G401.6 (cell line): ENCODE results near the gene ADAM10.

Source experiments
- FAIRE-seq: peaks from 2 replicates; lab custom pipeline; 2012; peaks lifted over from hg19 to GRCh38; lab: Jason Lieb, UNC

The ADAM10 gene

DNA sequence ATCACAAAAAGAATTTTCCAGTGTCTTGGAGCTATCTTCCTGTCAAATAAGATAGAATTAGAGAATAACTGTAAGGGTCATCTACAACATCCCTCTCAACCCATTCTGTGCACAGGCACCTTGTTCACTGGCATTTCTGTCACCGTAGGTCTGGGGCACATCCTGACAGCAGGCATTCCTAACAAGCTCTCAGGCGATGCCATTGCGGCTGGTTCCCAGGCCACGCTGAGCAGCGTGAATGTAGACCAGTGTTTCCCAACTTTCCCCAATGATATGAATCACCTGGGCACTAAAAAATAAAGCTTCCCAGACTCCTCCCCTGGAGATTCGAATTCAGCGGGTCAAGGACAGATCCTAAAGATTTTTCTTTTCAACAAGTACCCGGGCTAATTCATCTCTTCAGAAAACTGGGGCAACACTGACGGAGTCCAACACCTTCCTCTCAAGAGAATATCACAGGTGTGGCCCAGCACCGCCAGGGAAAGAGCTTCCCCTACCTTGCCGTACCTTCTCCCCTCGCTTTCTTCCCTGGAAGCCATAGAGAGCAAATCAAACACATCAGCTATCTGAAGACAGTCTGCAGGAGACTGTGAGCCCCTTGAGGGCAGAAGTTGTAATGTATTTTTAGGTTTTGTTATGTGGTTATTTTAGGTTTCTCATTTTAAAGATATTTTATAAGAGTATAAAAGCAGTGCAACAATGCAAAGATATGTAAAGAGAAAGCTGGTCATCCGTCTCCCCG lies 174.3 kb downstream of the ADAM10 start:
- no peak for FAIRE-seq

DNA sequence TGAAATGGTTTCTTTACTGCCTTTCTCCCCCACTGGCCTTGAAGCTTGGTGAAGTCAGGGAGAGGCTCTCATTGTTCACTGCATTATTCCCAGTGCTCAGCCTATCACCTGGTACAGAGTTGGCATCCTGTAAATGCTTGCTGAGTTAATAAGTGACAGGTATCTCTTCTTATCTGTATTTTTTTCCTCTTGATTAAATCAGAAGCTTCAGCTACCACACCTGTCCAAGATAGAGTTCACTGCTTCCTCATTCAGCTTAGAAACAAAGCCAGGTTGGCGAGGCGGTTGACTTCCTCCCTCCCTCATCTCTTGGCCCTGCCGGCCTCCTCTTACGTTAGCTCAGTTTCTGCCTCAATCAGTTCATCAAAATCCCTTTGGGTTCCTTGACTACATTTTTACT lies 174.9 kb downstream of the ADAM10 start:
- FAIRE-seq, result no peak

DNA sequence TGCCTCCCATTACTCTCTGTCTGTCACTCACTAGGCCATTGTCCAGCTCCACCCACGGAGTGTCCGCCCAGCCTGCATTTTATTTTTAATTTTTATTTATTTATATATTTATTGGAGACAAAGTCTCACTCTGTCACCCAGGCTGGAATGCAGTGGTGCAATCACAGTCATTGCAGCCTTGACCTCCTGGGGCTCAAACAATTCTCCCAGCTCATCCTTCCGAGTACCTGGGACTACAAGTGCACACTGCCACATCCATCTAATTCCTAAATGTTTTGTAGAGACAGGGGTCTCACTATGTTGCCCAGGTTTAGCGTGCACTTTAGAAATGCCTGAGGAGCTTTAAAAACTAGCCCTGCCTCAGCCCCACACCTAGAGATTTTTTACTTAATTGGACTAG lies 176.2 kb downstream of the ADAM10 start:
- no peak for FAIRE-seq

DNA sequence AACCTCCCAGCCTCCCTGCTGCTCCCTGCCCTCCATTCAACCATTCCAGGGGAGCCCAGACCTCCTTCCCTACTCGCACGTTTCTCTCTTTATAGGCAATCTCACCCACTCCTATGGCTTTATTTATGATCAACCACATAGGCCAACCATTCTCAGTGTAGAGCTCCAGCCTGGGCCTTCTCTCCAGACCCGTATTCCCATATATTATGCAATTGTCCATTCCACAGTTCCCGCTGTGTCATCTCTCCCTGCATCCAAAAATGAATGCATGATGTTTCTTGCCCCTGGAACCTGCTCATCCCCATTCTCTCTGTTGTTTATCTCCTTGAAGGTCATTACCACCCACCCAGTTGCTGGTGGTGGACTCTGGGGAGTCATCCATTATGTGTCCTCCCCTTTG lies 177.0 kb downstream of the ADAM10 start:
- no peak for FAIRE-seq

DNA sequence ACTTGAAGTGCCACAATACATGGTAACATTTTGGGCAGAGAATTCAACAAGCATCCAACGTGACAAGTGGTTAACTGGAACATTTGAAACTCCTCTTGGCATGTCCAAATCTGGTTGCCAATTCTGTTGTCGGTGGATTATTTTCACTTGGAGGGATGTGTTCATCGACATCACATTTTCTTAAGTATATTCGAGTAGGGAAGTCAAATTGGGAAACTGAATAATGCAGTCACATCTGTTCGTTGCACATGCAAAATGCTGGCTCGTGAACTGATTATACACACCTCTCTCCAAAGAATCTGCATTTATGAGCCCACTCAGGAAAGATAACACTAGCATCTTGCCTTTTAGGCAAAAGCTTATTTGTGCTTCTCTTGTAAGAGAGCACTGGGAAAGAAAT lies 178.0 kb downstream of the ADAM10 start:
- no peak for FAIRE-seq

DNA sequence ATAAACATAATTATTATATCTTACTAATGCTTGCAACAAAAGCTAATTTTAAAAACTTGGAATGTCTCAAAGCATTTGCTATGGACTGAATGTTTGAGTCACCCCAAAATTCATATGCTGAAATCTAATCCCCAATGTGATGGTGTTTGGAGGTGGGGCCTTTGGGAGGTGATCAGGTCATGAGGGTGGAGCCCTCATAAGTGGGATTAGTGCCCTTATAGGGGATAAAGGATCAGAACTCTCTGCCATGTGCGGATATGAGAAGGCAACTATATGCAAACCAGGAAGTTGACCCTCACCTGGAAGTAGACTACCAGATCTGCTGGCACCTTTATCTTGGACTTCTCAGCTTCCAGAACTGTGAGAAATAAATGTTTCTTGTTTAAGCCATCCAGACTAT lies 180.1 kb downstream of the ADAM10 start:
- FAIRE-seq, result no peak

DNA sequence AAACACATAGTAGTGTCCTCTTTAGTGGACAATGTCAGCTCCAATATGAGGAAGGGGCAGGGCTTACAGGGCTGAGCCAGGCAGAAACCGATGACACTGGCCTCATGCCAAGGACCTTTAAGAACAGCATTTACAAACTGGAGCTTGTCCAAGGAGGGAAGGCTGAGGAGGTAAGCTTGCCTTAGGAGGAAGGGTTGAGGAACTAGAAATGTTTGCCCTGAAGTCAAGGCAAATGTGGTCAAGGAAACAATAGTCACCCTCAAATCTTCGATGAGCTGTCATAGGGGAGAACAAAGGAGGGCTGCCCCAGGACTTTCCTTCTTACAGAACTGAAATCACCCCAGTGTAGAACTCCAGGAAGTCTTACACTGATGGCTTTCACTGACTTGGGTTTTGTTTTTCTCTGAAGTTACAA lies 181.3 kb downstream of the ADAM10 start:
- FAIRE-seq, result no peak

DNA sequence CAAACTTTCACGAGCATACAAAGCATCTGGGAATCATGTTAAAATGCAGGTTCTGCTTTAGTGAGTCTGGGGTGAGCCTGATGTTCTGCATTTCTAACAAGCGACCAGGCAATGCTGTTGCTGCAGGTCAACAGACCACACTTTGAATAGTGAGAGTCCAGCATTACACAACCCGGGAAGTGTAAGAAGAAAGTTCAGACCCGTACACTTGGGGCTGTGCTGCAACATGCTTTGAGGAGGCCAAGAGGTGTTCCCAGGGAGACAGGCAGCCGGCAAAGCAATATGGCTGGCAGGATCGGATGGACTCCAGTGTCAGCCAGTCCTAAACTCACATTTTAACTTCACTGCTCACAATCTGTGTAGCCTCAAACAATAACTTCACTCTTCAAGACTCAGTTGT lies 183.5 kb downstream of the ADAM10 start:
- no peak for FAIRE-seq

DNA sequence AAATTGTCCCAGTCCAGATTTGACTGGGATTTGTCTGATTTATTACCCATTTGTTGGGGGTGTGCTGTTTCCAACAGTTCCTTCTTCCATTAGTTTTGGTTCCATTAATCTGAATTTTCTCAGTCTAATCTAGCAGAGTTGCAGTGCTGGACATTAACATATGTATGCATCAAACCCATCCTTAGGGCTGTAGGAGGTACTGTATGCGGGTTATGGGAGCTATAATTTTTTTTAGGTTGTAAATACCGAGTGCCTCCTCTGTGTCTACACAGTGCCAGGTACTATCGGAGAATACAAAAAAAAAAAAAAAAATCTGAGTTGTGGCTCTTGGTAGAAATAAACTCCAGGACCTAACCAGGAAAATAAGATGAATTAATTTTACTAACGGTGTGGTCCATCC lies 183.9 kb downstream of the ADAM10 start:
- FAIRE-seq, result no peak

DNA sequence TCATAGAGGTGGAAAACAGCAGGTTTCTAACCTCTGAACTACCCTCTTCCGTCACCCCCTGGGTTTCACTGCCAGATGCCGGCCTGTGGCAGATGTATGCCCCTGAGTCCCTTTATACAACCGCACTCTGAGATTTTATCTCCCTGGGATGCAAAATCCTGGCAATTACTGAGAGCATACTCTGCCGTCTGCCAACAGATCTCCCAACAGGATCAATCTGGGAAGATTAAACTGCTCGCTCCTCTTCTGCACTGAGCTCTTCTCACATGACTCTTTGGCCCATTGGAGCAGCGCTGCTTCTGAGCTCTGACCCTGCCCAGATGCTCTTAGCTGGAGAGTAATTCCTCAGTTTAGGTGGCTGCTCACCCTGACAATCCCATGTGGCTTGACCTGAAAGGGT lies 184.5 kb downstream of the ADAM10 start:
- no peak for FAIRE-seq

DNA sequence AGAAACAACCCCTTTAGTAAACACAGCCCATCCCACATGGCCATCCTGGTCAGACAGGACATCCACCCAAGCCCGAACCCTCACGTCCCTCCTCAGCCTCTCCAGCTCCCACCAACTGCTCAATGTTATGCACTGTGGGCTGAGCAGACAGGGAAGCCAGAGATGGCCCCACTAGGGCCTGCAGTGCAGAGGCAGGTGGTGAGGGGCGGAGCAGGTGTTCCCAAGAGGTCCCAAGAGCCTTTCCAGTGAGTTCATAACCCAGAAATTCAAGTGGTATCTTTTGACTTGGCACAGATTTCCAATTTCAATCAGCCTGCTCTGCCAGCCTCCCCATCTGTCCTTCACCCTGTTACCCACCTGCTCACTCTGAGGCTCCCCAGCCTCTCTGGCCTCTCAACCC lies 187.4 kb downstream of the ADAM10 start:
- FAIRE-seq, result no peak

DNA sequence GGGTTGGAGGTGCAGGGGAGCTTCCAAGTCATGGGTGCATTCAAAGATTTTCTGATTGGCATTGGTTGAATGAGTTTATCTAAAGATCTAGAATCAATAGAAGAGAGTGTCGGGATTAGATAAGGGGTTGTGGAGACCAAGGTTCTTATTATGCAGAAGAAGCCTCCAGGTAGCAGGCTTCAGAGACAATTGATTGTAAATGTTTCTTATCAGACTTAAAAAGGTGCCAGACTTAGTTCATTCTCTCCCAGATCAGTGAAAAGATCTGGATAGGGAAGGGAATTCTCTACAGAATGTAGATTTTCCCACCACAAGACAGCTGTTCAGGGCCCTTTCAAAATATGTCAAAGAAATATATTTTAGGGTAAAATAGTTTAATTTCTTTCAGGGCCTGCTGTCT lies 188.2 kb downstream of the ADAM10 start:
- no peak for FAIRE-seq

DNA sequence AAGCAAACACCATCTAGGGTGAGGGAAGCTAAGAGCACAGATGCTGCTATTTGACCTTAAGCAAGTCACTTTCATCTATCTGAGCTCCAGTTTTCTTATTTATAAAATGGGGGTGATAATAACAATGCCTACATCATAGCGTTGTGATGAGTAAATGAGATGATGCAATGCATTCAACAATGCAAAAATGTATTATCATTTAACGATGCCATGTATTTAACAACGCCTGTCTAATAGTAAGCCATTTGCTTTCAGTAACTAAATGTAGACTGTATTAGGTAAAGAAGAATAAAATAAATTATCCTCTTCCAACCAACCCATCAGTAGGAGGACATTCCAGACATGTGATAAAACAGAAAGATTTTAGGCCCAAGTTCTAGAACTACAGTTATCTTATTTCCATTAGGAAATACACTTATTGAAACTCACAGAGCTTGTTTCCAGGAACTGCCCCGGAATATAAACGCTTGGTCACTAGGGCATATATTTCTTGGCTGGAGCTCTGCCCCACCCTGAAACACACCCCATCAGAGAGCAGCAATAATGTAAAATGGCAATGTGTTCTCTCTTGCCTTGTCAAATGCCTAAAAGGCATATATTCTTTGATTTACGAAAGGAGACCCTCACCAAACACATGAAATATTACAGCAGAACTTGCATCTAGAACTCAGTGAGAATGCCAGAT lies 189.5 kb downstream of the ADAM10 start:
- no peak for FAIRE-seq

DNA sequence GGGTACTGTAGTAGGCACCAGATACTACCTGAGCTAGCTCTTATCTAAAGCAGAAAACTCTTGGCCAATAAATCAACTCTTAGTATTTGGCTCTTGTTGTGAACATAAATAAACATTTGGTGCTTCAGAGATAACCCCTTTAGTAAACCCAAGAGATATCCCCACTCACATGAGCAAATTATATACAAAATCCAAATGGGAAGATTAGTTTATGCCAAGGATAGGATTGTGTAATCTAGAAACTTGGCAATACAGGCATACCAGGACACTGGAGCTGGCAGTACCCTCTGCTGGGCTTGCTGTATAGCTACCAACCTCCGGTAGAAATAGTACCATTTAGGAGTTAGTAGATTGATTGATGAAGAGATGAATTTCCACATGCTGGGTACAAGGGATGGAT lies 190.7 kb downstream of the ADAM10 start:
- FAIRE-seq, result no peak

DNA sequence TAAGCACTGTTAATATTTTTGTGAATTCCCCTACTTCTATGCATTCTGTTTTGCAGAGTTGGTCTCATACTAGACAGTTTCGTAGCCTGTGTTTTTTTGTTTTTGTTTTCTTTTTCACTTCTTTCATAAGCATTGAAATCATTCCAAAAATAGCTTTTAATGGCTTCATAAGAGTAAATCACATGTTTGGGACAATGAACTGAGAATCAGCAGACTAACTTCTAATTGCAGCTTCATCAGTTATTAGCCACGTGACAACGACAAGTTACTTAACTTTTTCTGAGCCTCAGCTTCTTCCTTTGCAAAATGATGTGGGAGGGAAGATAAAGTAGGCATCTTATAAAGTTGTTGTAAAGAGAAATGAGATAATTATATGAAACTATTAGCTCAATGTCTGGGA lies 193.0 kb downstream of the ADAM10 start:
- no peak for FAIRE-seq

DNA sequence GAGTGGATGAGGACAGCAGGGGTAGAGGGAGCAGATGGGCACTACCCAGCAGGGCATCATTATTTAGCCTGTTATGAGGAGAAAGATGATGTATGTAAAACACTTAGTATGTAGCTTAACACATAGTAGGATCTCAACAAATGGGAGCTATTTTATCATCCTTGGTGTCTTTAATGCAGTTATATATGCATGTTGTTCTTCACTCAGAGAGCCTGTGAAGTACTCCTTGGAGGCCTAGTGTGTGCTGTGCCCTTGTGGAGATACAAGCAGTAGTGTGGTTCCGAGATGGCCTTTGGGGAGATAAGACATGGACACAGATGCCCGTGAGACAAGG lies 193.5 kb downstream of the ADAM10 start:
- no peak for FAIRE-seq

DNA sequence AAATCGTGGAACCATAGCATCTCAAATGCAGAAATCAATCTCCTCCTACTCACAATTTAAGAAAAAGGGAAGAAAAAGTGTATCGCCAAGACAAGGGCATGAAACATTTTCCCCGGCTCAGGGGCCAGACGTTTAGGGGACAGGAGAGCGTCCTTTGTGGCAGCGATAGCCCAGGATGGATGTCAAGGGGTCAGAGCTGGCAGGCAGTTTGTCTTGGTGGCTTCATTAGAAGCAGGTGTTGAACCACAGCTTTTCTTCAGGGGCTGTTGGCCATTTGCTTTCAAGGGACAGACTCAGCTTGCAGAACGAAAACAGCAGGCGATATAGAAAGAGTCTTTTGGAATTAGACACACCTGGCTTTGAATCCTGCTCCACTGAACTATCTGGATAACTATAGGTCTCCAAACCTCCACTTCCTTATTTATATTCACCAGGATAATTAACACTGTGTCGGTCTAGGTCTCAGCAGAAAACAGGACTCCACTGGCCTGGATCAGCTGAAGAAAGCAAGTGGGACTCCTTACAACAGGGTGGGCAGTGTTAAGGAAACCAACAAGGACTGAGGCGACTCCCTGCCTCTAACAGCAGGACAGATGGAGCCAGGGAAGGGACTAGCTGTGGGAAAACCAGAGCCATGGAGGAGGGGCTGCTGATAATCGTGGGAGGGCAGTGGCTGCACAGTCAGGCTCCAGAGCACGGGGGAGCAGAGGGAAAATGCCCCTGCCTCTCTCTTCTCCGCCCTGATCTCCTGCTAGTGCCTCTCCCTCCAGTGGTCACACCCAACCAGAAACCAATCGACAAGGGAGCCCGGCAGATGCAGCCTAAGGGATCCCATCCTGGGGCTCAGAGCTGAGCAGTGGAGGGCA lies 194.1 kb downstream of the ADAM10 start:
- no peak for FAIRE-seq

DNA sequence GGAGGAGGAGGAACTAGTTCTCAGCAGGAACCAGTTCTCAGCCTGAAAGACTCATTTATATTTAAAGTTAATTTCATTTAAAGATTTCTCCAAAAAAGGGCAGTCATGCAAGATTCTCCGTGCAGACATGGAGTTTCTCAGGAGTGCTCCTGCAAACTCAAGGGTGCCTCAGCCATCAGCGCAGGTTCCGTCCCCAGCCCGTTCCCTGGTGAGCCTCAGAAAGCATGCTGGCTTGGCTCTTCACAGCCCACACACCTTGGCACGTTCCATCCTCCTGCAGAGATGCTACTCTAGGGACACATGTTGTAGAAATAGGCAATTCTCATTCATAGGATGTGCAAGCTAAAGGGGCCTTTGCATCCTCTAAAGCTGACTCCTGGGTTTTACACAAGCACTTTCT lies 194.7 kb downstream of the ADAM10 start:
- no peak for FAIRE-seq

DNA sequence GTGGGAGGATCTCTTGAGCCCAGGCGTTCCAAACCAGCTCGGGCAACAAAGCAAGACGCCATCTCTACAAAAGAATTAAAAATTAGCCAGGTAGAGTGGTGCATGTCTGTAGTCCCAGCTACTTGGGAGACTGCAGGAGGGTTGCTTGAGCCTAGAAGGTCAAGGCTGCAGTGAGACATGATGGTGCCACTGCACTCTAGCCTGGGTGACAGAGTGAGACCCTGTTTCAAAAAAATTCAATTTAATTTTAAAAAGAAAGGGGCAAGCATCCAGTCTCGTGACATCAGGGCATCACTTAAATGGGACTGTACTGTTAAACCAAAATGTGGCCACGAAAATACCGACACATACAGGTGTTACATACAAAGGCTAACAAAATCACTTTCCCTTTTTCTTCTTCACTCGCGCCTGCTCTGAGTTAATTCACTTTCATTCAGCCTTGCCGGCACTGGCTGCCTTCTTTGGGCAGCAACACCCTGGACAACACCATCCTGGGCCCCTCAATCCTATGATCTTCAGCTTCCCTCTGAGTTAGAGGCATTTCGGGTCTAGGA lies 196.1 kb downstream of the ADAM10 start:
- no peak for FAIRE-seq

DNA sequence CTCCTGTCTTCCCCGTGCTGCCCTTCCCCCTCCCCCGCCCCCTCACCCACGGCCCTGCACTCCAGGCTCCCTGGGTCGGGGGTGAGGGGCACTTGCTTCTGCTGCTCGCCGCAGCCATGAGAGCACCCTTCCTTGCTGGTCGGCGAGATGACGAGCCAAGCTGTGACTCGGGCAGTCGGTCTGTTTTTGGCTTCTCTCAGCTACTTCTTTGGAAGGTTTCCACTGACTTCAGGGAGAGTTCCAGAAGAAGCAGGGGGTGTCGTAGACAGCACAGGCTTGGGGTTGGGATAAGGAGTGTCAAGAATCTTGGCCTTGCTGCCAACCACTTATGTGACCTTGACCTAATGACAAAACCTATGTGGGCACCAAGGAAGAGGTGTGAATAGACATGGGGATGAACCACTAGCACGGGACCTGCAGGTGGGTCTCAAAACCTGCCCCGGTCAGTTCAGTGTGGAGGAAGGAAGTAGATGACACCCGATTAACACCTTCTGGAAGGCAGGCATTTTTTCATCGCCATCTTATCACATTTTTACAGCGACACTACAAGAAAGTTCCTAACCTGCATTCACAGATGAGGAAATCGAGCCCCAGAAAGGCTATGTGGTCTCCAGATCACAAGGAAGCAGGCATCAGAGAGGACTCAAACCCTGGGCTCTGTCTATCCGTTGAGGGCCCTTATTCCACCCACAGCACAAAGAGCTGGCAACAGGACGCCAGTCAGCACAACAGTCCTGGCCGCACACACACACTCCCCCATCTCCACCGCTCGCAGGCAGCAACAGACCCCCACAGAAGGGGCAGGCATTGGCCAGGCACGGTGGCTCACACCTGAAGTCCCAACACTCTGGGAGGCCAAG lies 196.8 kb downstream of the ADAM10 start:
- FAIRE-seq, result no peak

DNA sequence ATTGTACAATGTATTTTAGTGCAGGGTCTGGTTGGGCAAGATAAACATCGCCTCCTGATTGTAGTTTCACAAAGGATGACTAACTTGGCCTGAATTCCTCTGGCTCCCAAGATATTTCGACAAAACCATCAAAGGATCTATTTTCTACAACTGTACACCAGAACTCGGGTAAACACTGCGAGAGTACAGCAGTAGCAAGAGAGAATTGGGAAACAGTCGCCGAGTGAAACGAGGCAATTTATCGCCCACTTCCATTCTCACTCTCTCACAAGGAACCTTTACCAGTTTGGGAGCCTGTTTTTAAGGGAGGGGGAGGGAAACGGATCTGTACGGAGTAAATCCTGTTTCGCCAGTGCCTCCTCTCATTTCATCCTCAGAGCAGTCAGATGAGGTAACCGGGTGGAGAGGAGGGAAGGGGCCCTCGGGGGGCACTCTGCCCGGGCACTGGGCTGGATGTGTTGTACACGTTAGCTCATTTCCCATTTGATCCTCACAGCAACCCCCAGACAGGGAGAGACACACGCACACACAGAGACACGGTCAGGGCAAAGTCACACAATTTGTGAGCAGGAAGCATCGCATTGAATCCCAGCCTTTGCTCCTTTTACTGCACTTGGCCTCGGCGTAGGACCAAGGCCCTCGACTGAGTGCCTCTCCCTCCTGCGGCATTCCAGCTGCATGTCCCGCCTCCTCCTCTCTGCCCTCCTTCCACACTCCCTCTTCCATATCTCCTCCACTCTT lies 197.6 kb downstream of the ADAM10 start:
- no peak for FAIRE-seq
